ENCODE measurements around the gene GALNT15. TPM values are rescaled to one million over a fixed set of nuclear protein-coding genes. Genes with fewer than 3 reads are reported as not detected.

The GALNT15 gene
- polyA plus RNA-seq, 1 experiment = 5.4 TPM

DNA sequence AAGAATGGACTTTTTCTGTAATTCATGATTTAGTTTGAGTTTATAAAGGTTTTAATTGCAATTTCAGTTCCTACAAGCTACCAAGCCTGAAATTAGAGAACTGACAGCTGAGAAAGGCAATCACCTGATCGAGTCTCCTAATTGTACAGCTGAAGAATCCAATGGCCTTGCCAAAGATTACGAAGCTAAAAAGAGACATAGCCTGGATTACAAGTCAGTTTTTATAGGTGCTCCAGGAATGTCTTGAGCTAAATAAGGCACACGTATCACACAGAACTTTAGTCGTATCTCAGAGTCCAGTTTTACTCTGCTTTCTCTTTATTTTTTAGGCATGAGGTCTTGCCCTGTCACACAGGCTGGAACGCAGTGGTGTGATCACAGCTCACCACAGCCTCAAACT, 83.7 kb downstream of the GALNT15 start:
- H3K36me3 ChIP-seq (ENCODE audit: control insufficient read depth, insufficient read depth, low read length) = peaks cover 3% of the 10 kb centered on the region
- no peaks in the 10 kb centered on the region for H3K27me3 ChIP-seq (ENCODE audit: control insufficient read depth, insufficient read depth, low read length)
- no peak for DNase-seq (ENCODE audit: low read depth)
- TF ChIP-seq, protein P1, sequence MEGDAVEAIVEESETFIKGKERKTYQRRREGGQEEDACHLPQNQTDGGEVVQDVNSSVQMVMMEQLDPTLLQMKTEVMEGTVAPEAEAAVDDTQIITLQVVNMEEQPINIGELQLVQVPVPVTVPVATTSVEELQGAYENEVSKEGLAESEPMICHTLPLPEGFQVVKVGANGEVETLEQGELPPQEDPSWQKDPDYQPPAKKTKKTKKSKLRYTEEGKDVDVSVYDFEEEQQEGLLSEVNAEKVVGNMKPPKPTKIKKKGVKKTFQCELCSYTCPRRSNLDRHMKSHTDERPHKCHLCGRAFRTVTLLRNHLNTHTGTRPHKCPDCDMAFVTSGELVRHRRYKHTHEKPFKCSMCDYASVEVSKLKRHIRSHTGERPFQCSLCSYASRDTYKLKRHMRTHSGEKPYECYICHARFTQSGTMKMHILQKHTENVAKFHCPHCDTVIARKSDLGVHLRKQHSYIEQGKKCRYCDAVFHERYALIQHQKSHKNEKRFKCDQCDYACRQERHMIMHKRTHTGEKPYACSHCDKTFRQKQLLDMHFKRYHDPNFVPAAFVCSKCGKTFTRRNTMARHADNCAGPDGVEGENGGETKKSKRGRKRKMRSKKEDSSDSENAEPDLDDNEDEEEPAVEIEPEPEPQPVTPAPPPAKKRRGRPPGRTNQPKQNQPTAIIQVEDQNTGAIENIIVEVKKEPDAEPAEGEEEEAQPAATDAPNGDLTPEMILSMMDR (IDR thresholded peaks at IDR 0.05; ENCODE audit: insufficient read depth, low read depth, low read length) = no peak
- ChIA-PET POLR2A (no interaction called here), CTCF (interaction anchor here (1.1 kb wide), 1 partner anchor 9 kb away, joined by 3 read pairs; no protein-coding TSS in a partner anchor)
- no peak overlapping the region for H3K4me3 ChIP-seq (ENCODE audit: low read depth, low read length)

DNA sequence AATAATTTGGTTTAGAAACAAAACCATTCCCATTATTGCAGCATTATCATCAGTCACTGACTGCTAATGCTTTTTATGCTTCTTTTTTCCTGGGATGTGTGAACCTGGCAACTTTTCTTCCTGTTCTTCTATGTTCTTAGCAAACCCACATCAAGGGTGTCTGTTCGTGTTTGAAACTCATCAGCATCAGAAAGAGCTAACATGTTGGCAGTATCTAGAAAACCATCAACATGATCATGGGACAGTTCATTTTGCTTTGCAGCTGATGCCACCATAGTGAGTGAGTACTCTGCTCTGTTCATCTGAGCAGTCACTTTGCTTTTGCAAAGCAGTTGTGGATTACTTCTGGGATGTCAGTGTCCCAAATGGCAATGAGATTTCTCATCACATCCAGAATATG, 84.4 kb downstream of the GALNT15 start:
- no peak overlapping the region for H3K4me3 ChIP-seq (ENCODE audit: low read depth, low read length)
- TF ChIP-seq, protein P1 (IDR thresholded peaks at IDR 0.05; ENCODE audit: insufficient read depth, low read depth, low read length) = no peak
- ChIA-PET CTCF (interaction anchor here (0.5 to 1.4 kb wide), 4 partner anchors 10 to 308 kb away, joined by 3 to 4 read pairs (median 3); no protein-coding TSS in a partner anchor), POLR2A (interaction anchor here (0.6 kb wide), 1 partner anchor 659 kb away, joined by 3 read pairs; no protein-coding TSS in a partner anchor)
- H3K36me3 ChIP-seq (ENCODE audit: control insufficient read depth, insufficient read depth, low read length) = peaks cover 3% of the 10 kb centered on the region
- no peak for DNase-seq (ENCODE audit: low read depth)
- no peaks in the 10 kb centered on the region for H3K27me3 ChIP-seq (ENCODE audit: control insufficient read depth, insufficient read depth, low read length)

DNA sequence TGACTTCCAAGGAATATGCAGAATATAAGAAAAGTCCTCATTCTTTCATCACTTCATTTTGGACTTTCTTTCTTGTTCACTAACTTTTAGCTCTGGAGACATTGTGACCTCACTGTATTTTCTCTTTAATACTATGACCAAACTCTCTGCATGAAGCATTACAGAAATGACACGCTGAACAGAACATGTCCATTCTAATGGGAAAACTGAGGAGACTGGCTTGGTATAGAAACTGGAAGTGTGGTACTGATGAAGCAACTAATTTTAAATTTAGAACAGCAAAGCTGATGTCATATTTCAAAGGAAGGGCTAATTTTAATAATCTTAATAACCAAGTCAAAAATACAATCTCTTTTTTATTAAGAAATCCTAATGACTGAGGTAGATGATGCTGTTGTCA, 85.6 kb downstream of the GALNT15 start:
- Histone ChIP-seq H3K36me3 (ENCODE audit: control insufficient read depth, insufficient read depth, low read length) (peaks cover 3% of the 10 kb centered on the region), H3K27me3 (ENCODE audit: control insufficient read depth, insufficient read depth, low read length) (no peaks in the 10 kb centered on the region), H3K4me3 (ENCODE audit: low read depth, low read length) (no peak overlapping the region)
- DNase-seq (ENCODE audit: low read depth) = no peak
- TF ChIP-seq, protein P1 (IDR thresholded peaks at IDR 0.05; ENCODE audit: insufficient read depth, low read depth, low read length) = no peak
- ChIA-PET CTCF (interaction anchor here (1.4 kb wide), 1 partner anchor 210 kb away, joined by 3 read pairs; no protein-coding TSS in a partner anchor), POLR2A (no interaction called here)

DNA sequence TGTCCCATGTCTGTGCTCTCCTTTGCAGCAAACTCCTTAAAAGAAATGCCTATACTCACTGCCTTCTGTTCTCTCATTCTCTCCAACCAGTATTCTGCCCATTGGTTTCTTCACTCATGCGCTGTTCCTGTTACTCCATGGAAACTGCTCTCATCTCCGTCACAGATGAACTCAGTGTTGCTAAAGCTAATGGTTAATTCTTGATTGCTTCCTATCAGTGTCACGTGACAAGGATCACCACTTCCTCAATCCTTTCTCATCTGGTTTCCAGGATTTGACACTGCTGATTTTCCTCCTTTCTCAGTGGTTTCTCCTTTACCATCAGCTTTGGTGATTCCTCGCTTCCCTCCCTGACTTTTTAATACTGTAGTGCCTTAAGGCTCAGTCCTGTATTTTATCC, 87.7 kb downstream of the GALNT15 start:
- TF ChIP-seq, protein P1 (IDR thresholded peaks at IDR 0.05; ENCODE audit: insufficient read depth, low read depth, low read length) = no peak
- no peak for DNase-seq (ENCODE audit: low read depth)
- ChIA-PET CTCF (no interaction called here), POLR2A (no interaction called here)
- H3K36me3 ChIP-seq (ENCODE audit: control insufficient read depth, insufficient read depth, low read length) = peaks cover 3% of the 10 kb centered on the region
- H3K27me3 ChIP-seq (ENCODE audit: control insufficient read depth, insufficient read depth, low read length) = no peaks in the 10 kb centered on the region
- H3K4me3 ChIP-seq (ENCODE audit: low read depth, low read length) = no peak overlapping the region

DNA sequence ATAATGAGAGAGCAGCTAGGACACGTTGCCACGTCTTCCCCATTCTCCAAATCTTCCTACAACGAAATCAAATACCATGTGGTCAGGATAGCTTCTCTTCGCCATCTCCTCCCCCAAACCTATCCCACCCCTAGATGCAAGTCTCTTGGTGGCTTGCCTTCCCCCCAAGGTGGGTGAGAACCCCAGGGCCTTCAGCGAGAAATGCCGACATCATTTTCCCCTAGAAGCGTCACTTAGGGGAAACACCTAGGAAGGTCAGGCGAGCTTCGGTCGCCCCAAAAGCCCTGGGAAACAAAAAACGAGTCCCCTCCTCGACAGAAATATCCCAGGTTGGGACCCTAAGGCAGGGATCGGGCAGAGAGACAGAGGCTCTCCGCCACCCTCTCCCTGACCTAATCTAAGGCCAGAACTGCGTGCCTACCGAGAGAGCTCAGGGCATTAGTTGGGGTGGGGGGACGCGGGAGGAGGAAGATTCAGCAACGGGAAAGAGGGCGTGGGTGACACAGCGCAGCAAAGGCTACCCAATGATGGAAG, 89.8 kb downstream of the GALNT15 start:
- TF ChIP-seq, protein P1 (IDR thresholded peaks at IDR 0.05; ENCODE audit: insufficient read depth, low read depth, low read length) = no peak
- no peak for DNase-seq (ENCODE audit: low read depth)
- CTCF ChIA-PET = interaction anchor here (0.7 to 3.0 kb wide), 8 partner anchors 16 to 656 kb away, joined by 3 to 24 read pairs (median 4); no protein-coding TSS in a partner anchor
- Histone ChIP-seq H3K36me3 (ENCODE audit: control insufficient read depth, insufficient read depth, low read length) (peaks cover 1% of the 10 kb centered on the region; the same call in 1 of the 2 replicates), H3K4me3 (ENCODE audit: low read depth, low read length) (peak overlapping the region; percentile 96), H3K27me3 (ENCODE audit: control insufficient read depth, insufficient read depth, low read length) (no peaks in the 10 kb centered on the region)
- POLR2A ChIA-PET = no interaction called here

Measured in BJ (cell line).